SU-DHL-6 (cell line): ENCODE results near the gene CDK2.

ENCODE experiments used
- EZH2phosphoT487 ChIP-seq: fragments of 200-600 bp; sonication (generic), shearing (Covaris generic); conservative IDR thresholded peaks from 2 replicates; pipeline ENCODE4 v1.6.1; 2018; ENCODE audit warnings: mild to moderate bottlenecking, antibody characterized with exemption, low read length, moderate library complexity, mixed read lengths
- TF ChIP-seq, protein P1 (sequence below): fragments of 200-600 bp; sonication (generic); IDR thresholded peaks from one replicate; pipeline ENCODE4 v1.5.1; 2017; ENCODE audit warnings: antibody characterized with exemption, mild to moderate bottlenecking, low read length, moderate library complexity; ENCODE audit not compliant: insufficient read depth, poor library complexity, severe bottlenecking

- TF ChIP-seq, protein P1, sequence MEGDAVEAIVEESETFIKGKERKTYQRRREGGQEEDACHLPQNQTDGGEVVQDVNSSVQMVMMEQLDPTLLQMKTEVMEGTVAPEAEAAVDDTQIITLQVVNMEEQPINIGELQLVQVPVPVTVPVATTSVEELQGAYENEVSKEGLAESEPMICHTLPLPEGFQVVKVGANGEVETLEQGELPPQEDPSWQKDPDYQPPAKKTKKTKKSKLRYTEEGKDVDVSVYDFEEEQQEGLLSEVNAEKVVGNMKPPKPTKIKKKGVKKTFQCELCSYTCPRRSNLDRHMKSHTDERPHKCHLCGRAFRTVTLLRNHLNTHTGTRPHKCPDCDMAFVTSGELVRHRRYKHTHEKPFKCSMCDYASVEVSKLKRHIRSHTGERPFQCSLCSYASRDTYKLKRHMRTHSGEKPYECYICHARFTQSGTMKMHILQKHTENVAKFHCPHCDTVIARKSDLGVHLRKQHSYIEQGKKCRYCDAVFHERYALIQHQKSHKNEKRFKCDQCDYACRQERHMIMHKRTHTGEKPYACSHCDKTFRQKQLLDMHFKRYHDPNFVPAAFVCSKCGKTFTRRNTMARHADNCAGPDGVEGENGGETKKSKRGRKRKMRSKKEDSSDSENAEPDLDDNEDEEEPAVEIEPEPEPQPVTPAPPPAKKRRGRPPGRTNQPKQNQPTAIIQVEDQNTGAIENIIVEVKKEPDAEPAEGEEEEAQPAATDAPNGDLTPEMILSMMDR: no peak
- TF ChIP-seq EZH2phosphoT487: no peak
Observed at GRCh38 chr12:55937981-55938380, 28.6 kb upstream of the CDK2 start.
